ENCODE data around the gene CTNNBL1. TPM values are rescaled to one million over a fixed set of nuclear protein-coding genes. Genes with fewer than 3 reads are reported as not detected.

Gene CTNNBL1
- total and polyA plus RNA-seq, 4 donors: 27.7 to 41.9 (median 38.2) TPM

GRCh38 chr20:37903317-37904007 is 209.6 kb downstream of the CTNNBL1 start:
- peak in 2 of 6 donors; percentile 57 to 91 for DNase-seq (ENCODE audit: low read depth in 4 of 6, low spot score in 6 of 6)
- H3K9me3 ChIP-seq (ENCODE audit: control insufficient read depth, insufficient read depth, low read length): no peaks in the 10 kb centered on the region
- no peaks in the 10 kb centered on the region for H3K36me3 ChIP-seq (ENCODE audit: control insufficient read depth, insufficient read depth, low read length)
- WGBS (ENCODE audit: insufficient coverage): 13% methylated on average over 65 of the region's 67 CpGs
- peaks cover 5% of the 10 kb centered on the region for H3K27me3 ChIP-seq (ENCODE audit: control insufficient read depth, insufficient read depth, low read length)
- H3K27ac ChIP-seq (ENCODE audit: low read depth, low read length): peak overlapping the region; percentile 8
- H3K4me3 ChIP-seq (ENCODE audit: low read depth, low read length): peak overlapping the region; percentile 34
- peaks cover 66% of the 10 kb centered on the region for H3K4me1 ChIP-seq (ENCODE audit: control insufficient read depth, insufficient read depth, low read length)

GRCh38 chr20:37904008-37904642 is 210.3 kb downstream of the CTNNBL1 start:
- peak in 1 of 6 donors; percentile 73 for DNase-seq (ENCODE audit: low read depth in 4 of 6, low spot score in 6 of 6)
- Histone ChIP-seq H3K27ac (ENCODE audit: low read depth, low read length) (peak overlapping the region; percentile 8), H3K27me3 (ENCODE audit: control insufficient read depth, insufficient read depth, low read length) (peaks cover 5% of the 10 kb centered on the region), H3K4me1 (ENCODE audit: control insufficient read depth, insufficient read depth, low read length) (peaks cover 69% of the 10 kb centered on the region), H3K36me3 (ENCODE audit: control insufficient read depth, insufficient read depth, low read length) (no peaks in the 10 kb centered on the region), H3K9me3 (ENCODE audit: control insufficient read depth, insufficient read depth, low read length) (no peaks in the 10 kb centered on the region), H3K4me3 (ENCODE audit: low read depth, low read length) (peak overlapping the region; percentile 34)
- WGBS (ENCODE audit: insufficient coverage): 23% methylated on average over 10 of the region's 12 CpGs

- peak overlapping the region; percentile 8 for H3K27ac ChIP-seq (ENCODE audit: low read depth, low read length)
- H3K36me3 ChIP-seq (ENCODE audit: control insufficient read depth, insufficient read depth, low read length): peaks cover 3% of the 10 kb centered on the region
- H3K4me1 ChIP-seq (ENCODE audit: control insufficient read depth, insufficient read depth, low read length): peaks cover 77% of the 10 kb centered on the region
- H3K27me3 ChIP-seq (ENCODE audit: control insufficient read depth, insufficient read depth, low read length): peaks cover 5% of the 10 kb centered on the region
- peak overlapping the region; percentile 34 for H3K4me3 ChIP-seq (ENCODE audit: low read depth, low read length)
- H3K9me3 ChIP-seq (ENCODE audit: control insufficient read depth, insufficient read depth, low read length): no peaks in the 10 kb centered on the region
- 31% methylated on average over 3 of the region's 8 CpGs for WGBS (ENCODE audit: insufficient coverage)
- DNase-seq (ENCODE audit: low read depth in 4 of 6, low spot score in 6 of 6): peak in 2 of 6 donors; percentile 56 to 67
Measured at GRCh38 chr20:37904845-37905373, 211.1 kb downstream of the CTNNBL1 start.

- Histone ChIP-seq H3K27me3 (ENCODE audit: control insufficient read depth, insufficient read depth, low read length) (peaks cover 5% of the 10 kb centered on the region), H3K4me1 (ENCODE audit: control insufficient read depth, insufficient read depth, low read length) (peaks cover 84% of the 10 kb centered on the region), H3K9me3 (ENCODE audit: control insufficient read depth, insufficient read depth, low read length) (no peaks in the 10 kb centered on the region), H3K36me3 (ENCODE audit: control insufficient read depth, insufficient read depth, low read length) (peaks cover 3% of the 10 kb centered on the region), H3K27ac (ENCODE audit: low read depth, low read length) (no peak overlapping the region), H3K4me3 (ENCODE audit: low read depth, low read length) (peak overlapping the region; percentile 19)
- DNase-seq (ENCODE audit: low read depth in 4 of 6, low spot score in 6 of 6): peak in 1 of 6 donors; percentile 78
- WGBS (ENCODE audit: insufficient coverage): 37% methylated on average over 6 of the region's 16 CpGs
Measured at GRCh38 chr20:37905671-37906613, 212.1 kb downstream of the CTNNBL1 start.

- Histone ChIP-seq H3K9me3 (ENCODE audit: control insufficient read depth, insufficient read depth, low read length) (no peaks in the 10 kb centered on the region), H3K4me1 (ENCODE audit: control insufficient read depth, insufficient read depth, low read length) (peaks cover 89% of the 10 kb centered on the region), H3K4me3 (ENCODE audit: low read depth, low read length) (no peak overlapping the region), H3K27ac (ENCODE audit: low read depth, low read length) (peak overlapping the region; percentile 42), H3K27me3 (ENCODE audit: control insufficient read depth, insufficient read depth, low read length) (peaks cover 3% of the 10 kb centered on the region), H3K36me3 (ENCODE audit: control insufficient read depth, insufficient read depth, low read length) (peaks cover 3% of the 10 kb centered on the region)
- WGBS (ENCODE audit: insufficient coverage): 0% methylated on average over 1 of the region's 3 CpGs
- DNase-seq (ENCODE audit: low read depth in 4 of 6, low spot score in 6 of 6): peak in 1 of 6 donors; percentile 48
Measured at GRCh38 chr20:37907330-37907676, 213.5 kb downstream of the CTNNBL1 start.

GRCh38 chr20:37907677-37908401 is 214.0 kb downstream of the CTNNBL1 start:
- peak overlapping the region; percentile 5 for H3K4me3 ChIP-seq (ENCODE audit: low read depth, low read length)
- WGBS (ENCODE audit: insufficient coverage): 11% methylated on average over 16 of the region's 17 CpGs
- H3K27me3 ChIP-seq (ENCODE audit: control insufficient read depth, insufficient read depth, low read length): peaks cover 2% of the 10 kb centered on the region
- peaks cover 3% of the 10 kb centered on the region for H3K36me3 ChIP-seq (ENCODE audit: control insufficient read depth, insufficient read depth, low read length)
- H3K27ac ChIP-seq (ENCODE audit: low read depth, low read length): peak overlapping the region; percentile 33
- peaks cover 88% of the 10 kb centered on the region for H3K4me1 ChIP-seq (ENCODE audit: control insufficient read depth, insufficient read depth, low read length)
- DNase-seq (ENCODE audit: low read depth in 4 of 6, low spot score in 6 of 6): peak in 3 of 6 donors; percentile 71 to 91 (median 87)
- H3K9me3 ChIP-seq (ENCODE audit: control insufficient read depth, insufficient read depth, low read length): no peaks in the 10 kb centered on the region

GRCh38 chr20:37911261-37911660 is 217.4 kb downstream of the CTNNBL1 start:
- no peak overlapping the region for H3K27ac ChIP-seq (ENCODE audit: low read depth, low read length)
- peaks cover 7% of the 10 kb centered on the region for H3K36me3 ChIP-seq (ENCODE audit: control insufficient read depth, insufficient read depth, low read length)
- 9% methylated on average over 6 of the region's 9 CpGs for WGBS (ENCODE audit: insufficient coverage)
- H3K27me3 ChIP-seq (ENCODE audit: control insufficient read depth, insufficient read depth, low read length): no peaks in the 10 kb centered on the region
- H3K4me3 ChIP-seq (ENCODE audit: low read depth, low read length): no peak overlapping the region
- H3K9me3 ChIP-seq (ENCODE audit: control insufficient read depth, insufficient read depth, low read length): no peaks in the 10 kb centered on the region
- peaks cover 92% of the 10 kb centered on the region for H3K4me1 ChIP-seq (ENCODE audit: control insufficient read depth, insufficient read depth, low read length)
- DNase-seq (ENCODE audit: low read depth in 4 of 6, low spot score in 6 of 6): peak in 1 of 6 donors; percentile 82

- peaks cover 90% of the 10 kb centered on the region for H3K4me1 ChIP-seq (ENCODE audit: control insufficient read depth, insufficient read depth, low read length)
- H3K27me3 ChIP-seq (ENCODE audit: control insufficient read depth, insufficient read depth, low read length): no peaks in the 10 kb centered on the region
- H3K27ac ChIP-seq (ENCODE audit: low read depth, low read length): no peak overlapping the region
- no peak overlapping the region for H3K4me3 ChIP-seq (ENCODE audit: low read depth, low read length)
- WGBS (ENCODE audit: insufficient coverage): 8% methylated on average over 9 of the region's 11 CpGs
- peak in 2 of 6 donors; percentile 82 to 93 for DNase-seq (ENCODE audit: low read depth in 4 of 6, low spot score in 6 of 6)
- H3K9me3 ChIP-seq (ENCODE audit: control insufficient read depth, insufficient read depth, low read length): no peaks in the 10 kb centered on the region
- peaks cover 7% of the 10 kb centered on the region for H3K36me3 ChIP-seq (ENCODE audit: control insufficient read depth, insufficient read depth, low read length)
Measured at GRCh38 chr20:37911838-37912281, 218.0 kb downstream of the CTNNBL1 start.

Measured in spinal cord (tissue), 10 donors.